Endothelial cell (in vitro differentiated cells): ENCODE results near the gene LSR. TPM values are rescaled to one million over a fixed set of nuclear protein-coding genes. Genes with fewer than 3 reads are reported as not detected.

Experiments
- DNase-seq: peaks from one replicate; pipeline ENCODE4 v3.0.0; 2021; ENCODE audit warnings: low spot score
- H3K27ac Mint-ChIP-seq: one replicate; pipeline ENCODE4 v1.8.0; 2021; ENCODE audit warnings: mixed read lengths, inconsistent platforms; ENCODE audit not compliant: unreplicated experiment
- H3K27me3 Mint-ChIP-seq: one replicate; pipeline ENCODE4 v1.8.0; 2021; ENCODE audit warnings: mild to moderate bottlenecking, moderate library complexity, mixed read lengths, inconsistent platforms; ENCODE audit not compliant: unreplicated experiment
- H3K36me3 Mint-ChIP-seq: one replicate; pipeline ENCODE4 v1.8.0; 2021; ENCODE audit warnings: mild to moderate bottlenecking, low read depth, mixed read lengths, inconsistent platforms; ENCODE audit not compliant: unreplicated experiment
- H3K4me1 Mint-ChIP-seq: one replicate; pipeline ENCODE4 v1.8.0; 2021; ENCODE audit warnings: mild to moderate bottlenecking, mixed read lengths, inconsistent platforms; ENCODE audit not compliant: unreplicated experiment
- H3K4me3 Mint-ChIP-seq: one replicate; pipeline ENCODE4 v1.8.0; 2021; ENCODE audit warnings: mild to moderate bottlenecking, mixed read lengths, inconsistent platforms; ENCODE audit not compliant: unreplicated experiment
- H3K9me3 Mint-ChIP-seq: one replicate; pipeline ENCODE4 v1.8.0; 2021; ENCODE audit warnings: mixed read lengths, inconsistent platforms; ENCODE audit not compliant: unreplicated experiment
- total RNA-seq: library from RNA; stranded (reverse); fragmentation: NEBNext Ultra II Directional; extraction: Animal tissue kit (Norgen Biotek cat#: 25700); gene quantifications from one replicate; pipeline ENCODE4 v1.2.1, GENCODE V29; 2021; ENCODE audit not compliant: unreplicated experiment
- TF ChIP-seq, protein P1 (sequence below): fragments of 200-600 bp; sonication (generic); IDR thresholded peaks from one replicate; pipeline ENCODE4 v1.5.0; 2021; ENCODE audit warnings: antibody characterized with exemption; ENCODE audit not compliant: unreplicated experiment

The LSR gene
- total RNA-seq, 1 donor from 2014 or later, result 35.9 TPM

DNA sequence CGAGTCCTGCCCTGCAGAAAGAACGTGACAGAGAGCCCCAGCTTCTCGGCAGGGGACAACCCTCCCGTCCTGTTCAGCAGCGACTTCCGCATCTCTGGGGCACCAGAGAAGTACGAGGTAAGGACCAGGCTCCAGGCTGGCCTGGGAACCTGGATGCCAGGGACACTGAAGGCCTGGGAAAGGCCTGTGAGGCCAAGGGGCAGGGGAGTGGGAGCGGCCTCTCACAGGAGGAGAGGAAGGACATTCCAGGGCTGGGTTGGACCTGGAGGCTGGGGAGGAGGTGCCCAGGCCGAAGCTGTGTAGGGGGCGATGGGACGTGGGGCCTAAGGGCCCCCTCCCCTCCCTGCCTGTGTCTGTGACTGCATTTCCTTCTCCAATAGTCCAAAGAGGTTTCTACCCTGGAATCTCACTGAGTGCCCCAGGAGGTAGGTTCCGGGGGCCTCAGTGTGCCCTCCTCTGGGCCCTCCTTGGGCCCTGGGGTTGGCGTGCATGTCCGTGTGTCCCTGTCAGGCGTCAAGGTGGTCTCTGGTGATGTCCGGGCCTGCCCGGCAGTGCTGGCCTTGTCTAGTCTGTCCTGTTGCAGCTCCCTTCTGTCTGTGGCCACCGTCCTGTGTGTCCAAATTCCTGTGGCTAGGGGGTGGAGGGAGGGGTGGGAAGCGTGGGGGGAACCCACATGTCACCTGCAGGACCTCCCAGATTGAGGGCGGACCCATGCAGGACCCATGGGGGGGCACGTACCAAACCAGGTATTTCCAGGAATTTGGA is 63.3 kb downstream of the LSR start:
- DNase-seq, result no peak
- Mint-ChIP-seq H3K27ac (no peak overlapping the region), H3K4me1 (no peaks in the 10 kb centered on the region), H3K9me3 (no peaks in the 10 kb centered on the region), H3K4me3 (no peak overlapping the region), H3K27me3 (peaks cover 7% of the 10 kb centered on the region), H3K36me3 (no peaks in the 10 kb centered on the region)
- TF ChIP-seq, protein P1, sequence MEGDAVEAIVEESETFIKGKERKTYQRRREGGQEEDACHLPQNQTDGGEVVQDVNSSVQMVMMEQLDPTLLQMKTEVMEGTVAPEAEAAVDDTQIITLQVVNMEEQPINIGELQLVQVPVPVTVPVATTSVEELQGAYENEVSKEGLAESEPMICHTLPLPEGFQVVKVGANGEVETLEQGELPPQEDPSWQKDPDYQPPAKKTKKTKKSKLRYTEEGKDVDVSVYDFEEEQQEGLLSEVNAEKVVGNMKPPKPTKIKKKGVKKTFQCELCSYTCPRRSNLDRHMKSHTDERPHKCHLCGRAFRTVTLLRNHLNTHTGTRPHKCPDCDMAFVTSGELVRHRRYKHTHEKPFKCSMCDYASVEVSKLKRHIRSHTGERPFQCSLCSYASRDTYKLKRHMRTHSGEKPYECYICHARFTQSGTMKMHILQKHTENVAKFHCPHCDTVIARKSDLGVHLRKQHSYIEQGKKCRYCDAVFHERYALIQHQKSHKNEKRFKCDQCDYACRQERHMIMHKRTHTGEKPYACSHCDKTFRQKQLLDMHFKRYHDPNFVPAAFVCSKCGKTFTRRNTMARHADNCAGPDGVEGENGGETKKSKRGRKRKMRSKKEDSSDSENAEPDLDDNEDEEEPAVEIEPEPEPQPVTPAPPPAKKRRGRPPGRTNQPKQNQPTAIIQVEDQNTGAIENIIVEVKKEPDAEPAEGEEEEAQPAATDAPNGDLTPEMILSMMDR, result no peak

- H3K27ac Mint-ChIP-seq, result no peak overlapping the region
- no peaks in the 10 kb centered on the region for H3K36me3 Mint-ChIP-seq
- DNase-seq, result no peak
- no peaks in the 10 kb centered on the region for H3K9me3 Mint-ChIP-seq
- H3K4me3 Mint-ChIP-seq, result no peak overlapping the region
- peaks cover 7% of the 10 kb centered on the region for H3K27me3 Mint-ChIP-seq
- TF ChIP-seq, protein P1, result no peak
- peaks cover 3% of the 10 kb centered on the region for H3K4me1 Mint-ChIP-seq
These were observed 64.8 kb downstream of the LSR start for GRCh38 chr19:35313587-35313986.

- no peaks in the 10 kb centered on the region for H3K9me3 Mint-ChIP-seq
- no peak overlapping the region for H3K4me3 Mint-ChIP-seq
- TF ChIP-seq, protein P1, result no peak
- H3K27me3 Mint-ChIP-seq, result peaks cover 7% of the 10 kb centered on the region
- peaks cover 7% of the 10 kb centered on the region for H3K4me1 Mint-ChIP-seq
- DNase-seq, result no peak
- H3K36me3 Mint-ChIP-seq, result no peaks in the 10 kb centered on the region
- no peak overlapping the region for H3K27ac Mint-ChIP-seq
These were observed 65.2 kb downstream of the LSR start for GRCh38 chr19:35314031-35314430.

DNA sequence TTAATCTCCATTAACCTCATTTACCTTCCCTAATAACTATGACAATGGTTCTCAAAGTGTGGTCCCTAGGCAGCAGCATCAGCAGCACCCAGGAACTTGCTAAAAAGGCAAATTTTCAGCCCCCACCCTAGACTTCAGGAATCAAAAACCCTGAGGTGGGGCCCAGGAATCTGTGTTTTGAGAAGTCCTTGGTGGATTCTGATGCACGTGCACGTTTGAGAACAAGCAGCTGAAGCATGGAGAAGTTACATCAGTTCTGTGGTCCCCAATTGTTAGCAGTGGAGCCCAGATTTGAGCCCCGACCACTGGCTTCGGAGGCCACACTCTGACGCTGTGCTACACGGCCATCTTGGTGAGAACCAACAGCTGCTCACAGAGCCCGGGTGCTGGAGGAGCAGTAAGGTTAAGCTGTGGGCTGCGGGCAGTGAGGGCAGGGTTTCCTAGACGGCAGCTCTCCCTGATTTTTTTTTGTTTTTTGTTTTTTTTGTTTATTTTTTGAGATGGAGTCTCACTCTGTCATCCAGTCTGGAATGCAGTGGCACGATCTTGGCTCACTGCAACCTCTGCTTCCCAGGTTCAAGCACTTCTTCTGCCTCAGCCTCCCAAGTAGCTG is 66.2 kb downstream of the LSR start:
- Mint-ChIP-seq H3K27ac (no peak overlapping the region), H3K27me3 (peaks cover 4% of the 10 kb centered on the region), H3K9me3 (no peaks in the 10 kb centered on the region), H3K4me1 (peaks cover 7% of the 10 kb centered on the region), H3K4me3 (no peak overlapping the region), H3K36me3 (no peaks in the 10 kb centered on the region)
- TF ChIP-seq, protein P1, result no peak
- no peak for DNase-seq

GRCh38 chr19:35315883-35316282 is 67.1 kb downstream of the LSR start:
- H3K27me3 Mint-ChIP-seq, result peaks cover 4% of the 10 kb centered on the region
- no peak for DNase-seq
- no peaks in the 10 kb centered on the region for H3K36me3 Mint-ChIP-seq
- H3K27ac Mint-ChIP-seq, result no peak overlapping the region
- H3K9me3 Mint-ChIP-seq, result no peaks in the 10 kb centered on the region
- no peak overlapping the region for H3K4me3 Mint-ChIP-seq
- TF ChIP-seq, protein P1, result no peak
- peaks cover 7% of the 10 kb centered on the region for H3K4me1 Mint-ChIP-seq
